ENCODE measurements around the gene RBMX. TPM values are rescaled to one million over a fixed set of nuclear protein-coding genes. Genes with fewer than 3 reads are reported as not detected.

Gene RBMX
- total and polyA plus RNA-seq, 2 of the 13 experiments (the other 11 are each of a cell fraction or from before 2014, with no cell fraction given), result 114 to 254 TPM

GRCh38 chrX:136880452-136881013 lies at the start of gene RBMX (continued):
- peak; percentile 48 to 54; a peak in 1 of 4 replicates for TF ChIP-seq HMGXB4 (CRISPR knock-in tag; IDR thresholded peaks at IDR 0.05; ENCODE audit: borderline replicate concordance in 1 of 2, low read depth in 1 of 2)
- no peak for TF ChIP-seq THAP9 (CRISPR knock-in tag; IDR thresholded peaks at IDR 0.05; ENCODE audit: borderline replicate concordance)
- no peak for TF ChIP-seq HMG20B (CRISPR knock-in tag; conservative IDR thresholded peaks at IDR 0.05)
- peak; percentile 83; the same call in 1 of the 2 replicates for TF ChIP-seq GATA4 (IDR thresholded peaks at IDR 0.05; ENCODE audit: borderline replicate concordance, low read depth)
- TF ChIP-seq KDM5A (IDR thresholded peaks at IDR 0.05; ENCODE audit: borderline replicate concordance, low read length), result peak; percentile 26; the same call in 1 of the 2 replicates
- no peak for TF ChIP-seq NFRKB (IDR thresholded peaks at IDR 0.05)
- no peak for TF ChIP-seq ZNF326 (CRISPR knock-in tag; IDR thresholded peaks at IDR 0.05; ENCODE audit: borderline replicate concordance)
- no peak for TF ChIP-seq CSRNP1 (CRISPR knock-in tag; IDR thresholded peaks at IDR 0.05)
- TF ChIP-seq HIVEP1 (CRISPR knock-in tag; IDR thresholded peaks at IDR 0.05), result no peak
- TF ChIP-seq ZNF550 (CRISPR knock-in tag; IDR thresholded peaks at IDR 0.05; ENCODE audit: borderline replicate concordance), result no peak
- TF ChIP-seq ZNF292 (CRISPR knock-in tag; IDR thresholded peaks at IDR 0.05; ENCODE audit: borderline replicate concordance, low read depth), result no peak
- TF ChIP-seq ZNF256 (CRISPR knock-in tag; conservative IDR thresholded peaks at IDR 0.05), result no peak
- TF ChIP-seq MYC (CRISPR knock-in tag; IDR thresholded peaks at IDR 0.05; ENCODE audit: borderline replicate concordance), result peak; percentile 92
- TF ChIP-seq, protein P1, sequence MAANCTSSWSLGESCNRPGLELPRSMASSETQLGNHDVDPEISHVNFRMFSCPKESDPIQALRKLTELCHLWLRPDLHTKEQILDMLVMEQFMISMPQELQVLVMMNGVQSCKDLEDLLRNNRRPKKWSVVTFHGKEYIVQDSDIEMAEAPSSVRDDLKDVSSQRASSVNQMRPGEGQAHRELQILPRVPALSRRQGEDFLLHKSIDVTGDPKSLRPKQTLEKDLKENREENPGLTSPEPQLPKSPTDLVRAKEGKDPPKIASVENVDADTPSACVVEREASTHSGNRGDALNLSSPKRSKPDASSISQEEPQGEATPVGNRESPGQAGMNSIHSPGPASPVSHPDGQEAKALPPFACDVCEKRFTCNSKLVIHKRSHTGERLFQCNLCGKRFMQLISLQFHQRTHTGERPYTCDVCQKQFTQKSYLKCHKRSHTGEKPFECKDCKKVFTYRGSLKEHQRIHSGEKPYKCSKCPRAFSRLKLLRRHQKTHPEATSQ (CRISPR knock-in tag; IDR thresholded peaks at IDR 0.05; ENCODE audit: borderline replicate concordance), result 0 out of 2 replicates have a peak, but pooled peaks have one; percentile 45
- no peak for TF ChIP-seq SMYD3 (CRISPR knock-in tag; IDR thresholded peaks at IDR 0.05)
- TF ChIP-seq TFDP2 (CRISPR knock-in tag; IDR thresholded peaks at IDR 0.05), result peak; percentile 88
- TF ChIP-seq ZSCAN20 (CRISPR knock-in tag; IDR thresholded peaks at IDR 0.05; ENCODE audit: borderline replicate concordance), result no peak
- no peak for TF ChIP-seq DNMT3B (CRISPR knock-in tag; conservative IDR thresholded peaks at IDR 0.05)

Measured in HepG2 (cell line).